ENCODE data around the gene SPATA20.

GRCh38 chr17:50588391-50589049, 41.5 kb downstream of the SPATA20 start:
- TF ChIP-seq CTCF (IDR thresholded peaks at IDR 0.05; ENCODE audit: low read depth, low read length) (no peak), EZH2phosphoT487 (IDR thresholded peaks at IDR 0.05; ENCODE audit: low read depth) (no peak)

Measured in OCI-LY3 (cell line).